Natural killer cell (primary cell): ENCODE data around the gene PIGU. TPM values are rescaled to one million over a fixed set of nuclear protein-coding genes. Genes with fewer than 3 reads are reported as not detected.
A peak's percentile ranks its signal among the peaks of the same experiment; 100 is the strongest.
"Not testable (repeated sequence)": the region's sequence is repeated elsewhere in the genome, so short reads cannot be mapped to it uniquely, and the experiment has no call there.

ENCODE experiments used
- ATAC-seq, 3 donors: fragments of 150-1000 bp in 2 of 3; fragments of 200-7000 bp in 1 of 3; cut with Tn5 transposase; 1 replicate in 1 of 3; 2 replicates in 2 of 3; pipeline ENCODE4 v1.10.0; 2021; ENCODE audit warnings: mild to moderate bottlenecking in 2 of 3, moderate library complexity in 2 of 3
- DNase-seq, 2 donors: peaks; one replicate each; pipeline versions ENCODE4 v3.0.0 to v3.0.0-alpha.2; 2013 to 2021; ENCODE audit warnings: mixed read lengths in 1 of 2
- H3K27ac ChIP-seq: one replicate; pipeline ENCODE4 v1.5.1; 2013; ENCODE audit warnings: mild to moderate bottlenecking, low read length
- H3K27me3 ChIP-seq: one replicate; pipeline ENCODE4 v1.6.1; 2013; ENCODE audit warnings: low read length; ENCODE audit not compliant: control insufficient read depth, insufficient read depth
- H3K36me3 ChIP-seq: one replicate; pipeline ENCODE4 v1.6.1; 2013; ENCODE audit warnings: low read length; ENCODE audit not compliant: control insufficient read depth, insufficient read depth
- H3K4me1 ChIP-seq: one replicate; pipeline ENCODE4 v1.6.1; 2013; ENCODE audit warnings: low read length; ENCODE audit not compliant: control insufficient read depth, insufficient read depth
- H3K4me3 ChIP-seq: one replicate; pipeline ENCODE4 v1.5.1; 2013; ENCODE audit warnings: low read length
- H3K9me3 ChIP-seq: one replicate; pipeline ENCODE4 v1.6.1; 2013; ENCODE audit warnings: low read length; ENCODE audit not compliant: control insufficient read depth, insufficient read depth
- H3K27ac Mint-ChIP-seq, 2 donors: one replicate each; pipeline ENCODE4 v1.8.0; 2022; ENCODE audit warnings: mild to moderate bottlenecking in 2 of 2, mixed read lengths in 2 of 2, moderate library complexity in 1 of 2
- H3K27me3 Mint-ChIP-seq, 2 donors: one replicate each; pipeline ENCODE4 v1.8.0; 2022; ENCODE audit warnings: low read depth in 2 of 2, mixed read lengths in 2 of 2
- H3K36me3 Mint-ChIP-seq: one replicate; pipeline ENCODE4 v1.8.0; 2022; ENCODE audit warnings: mixed read lengths
- H3K4me1 Mint-ChIP-seq, 2 donors: one replicate each; pipeline ENCODE4 v1.8.0; 2022; ENCODE audit warnings: mixed read lengths in 2 of 2
- H3K4me3 Mint-ChIP-seq: one replicate; pipeline ENCODE4 v1.8.0; 2022; ENCODE audit warnings: mild to moderate bottlenecking, moderate library complexity, mixed read lengths
- H3K9me3 Mint-ChIP-seq, 2 donors: one replicate each; pipeline ENCODE4 v1.8.0; 2022; ENCODE audit warnings: mixed read lengths in 2 of 2
- CTCF ChIP-seq: fragments of 200-600 bp; IDR thresholded peaks from one replicate; pipeline ENCODE4 v1.8.0; 2022; ENCODE audit warnings: antibody characterized with exemption
- WGBS: methylation state at CpG from one replicate; pipeline ENCODE4 v1.1.7; 2013; ENCODE audit warnings: missing lambda C conversion rate; ENCODE audit not compliant: insufficient coverage; 5-methylcytosine and 5-hydroxymethylcytosine counted together
- intact Hi-C: fragments of 100-400 bp; cut with micrococcal nuclease; formaldehyde crosslinking; loops from one replicate; pipeline ENCODE4 v1.14.2; 2022
- total RNA-seq, 4 donors: library from RNA; stranded (reverse); fragments of 120-200 nt in 1 of 4; gene quantifications; one replicate each; pipeline versions ENCODE4 v1.2.3 to v1.2.4, GENCODE V29; 2013 to 2022

PIGU gene
- total RNA-seq, 3 donors from 2014 or later (not counting 1 experiment from before 2014, with no cell fraction given): 7.0 to 11.1 (median 8.2) TPM

- no peaks in the 10 kb centered on the region for H3K4me1 ChIP-seq
- ATAC-seq (peak in 1 of 3 donors; percentile 32), DNase-seq (no peak)
- no peak overlapping the region for H3K4me3 Mint-ChIP-seq
- TF ChIP-seq CTCF: no peak
- peaks cover 7% of the 10 kb centered on the region for H3K36me3 ChIP-seq
- H3K27ac Mint-ChIP-seq: peak overlapping the region in 1 of 2 donors; percentile 48
- intact Hi-C loops: no loop called here
- H3K36me3 Mint-ChIP-seq: no peaks in the 10 kb centered on the region
- 93% methylated on average over 13 of the region's 13 CpGs for WGBS
- peaks cover 0 to 27% of the 10 kb centered on the region in 2 donors for H3K4me1 Mint-ChIP-seq
- H3K4me3 ChIP-seq: no peak overlapping the region
- H3K9me3 Mint-ChIP-seq: no peaks in the 10 kb centered on the region
- no peaks in the 10 kb centered on the region for H3K9me3 ChIP-seq
- no peak overlapping the region for H3K27ac ChIP-seq
- H3K27me3 Mint-ChIP-seq: no peaks in the 10 kb centered on the region
- no peaks in the 10 kb centered on the region for H3K27me3 ChIP-seq
Observed at GRCh38 chr20:34621383-34622367, 55.2 kb downstream of the PIGU start.

- peaks cover 8% of the 10 kb centered on the region for H3K36me3 ChIP-seq
Observed at GRCh38 chr20:34621036-34621343, 55.9 kb downstream of the PIGU start.

GRCh38 chr20:34618676-34619075, 58.2 kb downstream of the PIGU start:
- no peak for DNase-seq
- ATAC-seq: no peak
- no peak for TF ChIP-seq CTCF
- no peaks in the 10 kb centered on the region for H3K9me3 Mint-ChIP-seq
- intact Hi-C loops: no loop called here
- H3K4me3 Mint-ChIP-seq: no peak overlapping the region
- H3K4me1 ChIP-seq: no peaks in the 10 kb centered on the region
- peaks cover 0 to 27% of the 10 kb centered on the region in 2 donors for H3K4me1 Mint-ChIP-seq
- H3K27me3 ChIP-seq: no peaks in the 10 kb centered on the region
- H3K36me3 ChIP-seq: peaks cover 16% of the 10 kb centered on the region
- no peak overlapping the region for H3K4me3 ChIP-seq
- H3K27ac ChIP-seq: no peak overlapping the region
- H3K27me3 Mint-ChIP-seq: no peaks in the 10 kb centered on the region
- no peaks in the 10 kb centered on the region for H3K9me3 ChIP-seq
- H3K27ac Mint-ChIP-seq: no peak overlapping the region
- H3K36me3 Mint-ChIP-seq: no peaks in the 10 kb centered on the region
- no CpG with 5 or more reads among the region's 2 CpGs for WGBS

More at GRCh38 chr20:34621036-34621343, 55.9 kb downstream of the PIGU start:
- Histone ChIP-seq H3K27me3 (no peaks in the 10 kb centered on the region), H3K27ac (no peak overlapping the region), H3K9me3 (no peaks in the 10 kb centered on the region), H3K4me1 (no peaks in the 10 kb centered on the region), H3K4me3 (no peak overlapping the region)
- ATAC-seq: no peak
- Mint-ChIP-seq H3K36me3 (no peaks in the 10 kb centered on the region), H3K4me3 (no peak overlapping the region), H3K27me3 (no peaks in the 10 kb centered on the region), H3K9me3 (no peaks in the 10 kb centered on the region), H3K27ac (peak overlapping the region; percentile 7 to 48), H3K4me1 (peaks cover 0 to 27% of the 10 kb centered on the region in 2 donors)
- intact Hi-C loops: no loop called here
- no peak for TF ChIP-seq CTCF
- no peak for DNase-seq

GRCh38 chr20:34616913-34617312, 60.0 kb downstream of the PIGU start:
- not testable (repeated sequence) for ATAC-seq, H3K36me3 Mint-ChIP-seq, H3K4me3 ChIP-seq

More at GRCh38 chr20:34616913-34617312, 60.0 kb downstream of the PIGU start:
- H3K27ac ChIP-seq, H3K4me1 ChIP-seq, H3K9me3 ChIP-seq, H3K27me3 ChIP-seq, H3K27ac Mint-ChIP-seq, H3K4me3 Mint-ChIP-seq, DNase-seq, H3K9me3 Mint-ChIP-seq, H3K27me3 Mint-ChIP-seq, intact Hi-C loops: not testable (repeated sequence)
- peaks cover 13% of the 10 kb centered on the region for H3K36me3 ChIP-seq
- H3K4me1 Mint-ChIP-seq: peaks cover 0 to 20% of the 10 kb centered on the region in 2 donors
- WGBS: 96% methylated on average over 7 of the region's 8 CpGs
